Stimulated activated naive CD8-positive, alpha-beta T cell treated with anti-CD3 and anti-CD28 coated beads, Interleukin-15, amount 100 ng/mL, for 72 hours (primary cell): ENCODE results near the gene HSP90AA1.
A peak's percentile ranks its signal among the peaks of the same experiment; 100 is the strongest.
"Not testable (repeated sequence)": the region's sequence is repeated elsewhere in the genome, so short reads cannot be mapped to it uniquely, and the experiment has no call there.

Source experiments
- ATAC-seq: fragments of 150-1000 bp; cut with Tn5 transposase; 2 replicates; pipeline ENCODE4 v1.10.0; 2021; ENCODE audit warnings: mild to moderate bottlenecking, moderate library complexity
- DNase-seq, 2 donors: peaks; one replicate each; pipeline ENCODE4 v3.0.0; 2021 to 2022
- H3K27ac Mint-ChIP-seq, 2 donors: one replicate each; pipeline ENCODE4 v1.8.0; 2022; ENCODE audit warnings: mild to moderate bottlenecking in 2 of 2, mixed read lengths in 2 of 2, moderate library complexity in 2 of 2
- H3K27me3 Mint-ChIP-seq: one replicate; pipeline ENCODE4 v1.8.0; 2022; ENCODE audit warnings: mixed read lengths
- H3K4me1 Mint-ChIP-seq: one replicate; pipeline ENCODE4 v1.8.0; 2022; ENCODE audit warnings: mild to moderate bottlenecking, mixed read lengths
- H3K4me3 Mint-ChIP-seq, 2 donors: one replicate each; pipeline ENCODE4 v1.8.0; 2022; ENCODE audit warnings: mild to moderate bottlenecking in 2 of 2, mixed read lengths in 2 of 2, moderate library complexity in 1 of 2
- H3K9me3 Mint-ChIP-seq, 2 donors: one replicate each; pipeline ENCODE4 v1.8.0; 2022; ENCODE audit warnings: mixed read lengths in 2 of 2

The HSP90AA1 gene

GRCh38 chr14:102084931-102085330, 1.9 kb downstream of the HSP90AA1 start:
- H3K4me3 Mint-ChIP-seq = peak overlapping the region; percentile 68 to 93

GRCh38 chr14:102084522-102084921, 2.3 kb downstream of the HSP90AA1 start:
- Mint-ChIP-seq H3K4me3 (peak overlapping the region; percentile 68 to 93), H3K4me1 (peaks cover 76% of the 10 kb centered on the region), H3K27ac (peak overlapping the region; percentile 88)
- H3K27me3 Mint-ChIP-seq, ATAC-seq, DNase-seq, H3K9me3 Mint-ChIP-seq: not testable (repeated sequence)

More at GRCh38 chr14:102084931-102085330, 1.9 kb downstream of the HSP90AA1 start:
- Mint-ChIP-seq H3K4me1 (peaks cover 80% of the 10 kb centered on the region), H3K9me3 (no peaks in the 10 kb centered on the region), H3K27me3 (no peaks in the 10 kb centered on the region), H3K27ac (peak overlapping the region in 1 of 2 donors; percentile 88)
- ATAC-seq = no peak
- no peak for DNase-seq

DNA sequence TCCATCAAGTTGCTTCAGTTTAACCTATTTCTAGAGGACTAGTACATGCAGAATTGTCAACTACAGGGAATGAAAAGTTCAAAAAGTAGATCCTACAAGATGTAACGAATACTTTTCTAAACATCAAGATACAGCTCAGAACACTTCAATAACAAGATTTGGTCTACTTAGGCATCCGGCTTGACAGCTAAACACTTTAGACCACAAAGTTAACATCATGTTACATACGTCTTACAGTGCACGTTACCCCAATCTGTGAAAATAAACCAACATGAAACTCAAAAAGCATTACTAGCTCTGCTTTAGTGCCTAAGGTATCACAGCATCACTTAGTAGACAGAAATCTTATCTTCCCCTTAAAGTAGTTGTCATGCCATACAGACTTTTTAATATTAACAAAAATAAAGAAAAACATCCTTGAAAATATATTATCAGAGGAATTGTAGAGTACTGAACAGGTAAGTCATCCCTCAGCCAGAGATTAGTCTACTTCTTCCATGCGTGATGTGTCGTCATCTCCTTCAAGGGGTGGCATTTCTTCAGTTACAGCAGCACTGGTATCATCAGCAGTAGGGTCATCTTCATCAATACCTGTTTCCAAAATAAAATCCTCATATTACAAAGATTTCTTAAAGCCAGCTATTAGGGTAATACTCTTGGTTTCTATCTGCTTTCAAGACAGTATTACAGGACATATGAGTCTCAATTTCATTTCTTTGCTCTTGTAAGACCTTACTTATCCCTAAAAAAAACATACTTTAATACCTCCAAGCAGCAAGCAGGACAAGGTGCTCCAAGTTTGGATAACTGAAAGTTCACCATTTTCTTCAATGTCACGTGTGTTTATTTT, 5.4 kb downstream of the HSP90AA1 start:
- H3K4me3 Mint-ChIP-seq = peak overlapping the region; percentile 37 to 93
- no peaks in the 10 kb centered on the region for H3K27me3 Mint-ChIP-seq
- no peaks in the 10 kb centered on the region for H3K9me3 Mint-ChIP-seq
- peaks cover 66% of the 10 kb centered on the region for H3K4me1 Mint-ChIP-seq
- H3K27ac Mint-ChIP-seq = peak overlapping the region in 1 of 2 donors; percentile 63
- ATAC-seq (no peak), DNase-seq (no peak)

GRCh38 chr14:102080183-102081080, 6.4 kb downstream of the HSP90AA1 start:
- no peak overlapping the region for H3K4me3 Mint-ChIP-seq
- no peaks in the 10 kb centered on the region for H3K9me3 Mint-ChIP-seq
- peaks cover 58% of the 10 kb centered on the region for H3K4me1 Mint-ChIP-seq
- no peak for DNase-seq
- H3K27ac Mint-ChIP-seq = peak overlapping the region; percentile 61 to 63
- H3K27me3 Mint-ChIP-seq = no peaks in the 10 kb centered on the region
- ATAC-seq = no peak

GRCh38 chr14:102079700-102079979, 7.2 kb downstream of the HSP90AA1 start:
- no peak for ATAC-seq
- H3K4me3 Mint-ChIP-seq = no peak overlapping the region

GRCh38 chr14:102078831-102079699, 7.8 kb downstream of the HSP90AA1 start:
- H3K9me3 Mint-ChIP-seq = no peaks in the 10 kb centered on the region
- H3K27ac Mint-ChIP-seq = peak overlapping the region; percentile 5 to 65
- peaks cover 45% of the 10 kb centered on the region for H3K4me1 Mint-ChIP-seq
- ATAC-seq = no peak
- no peak for DNase-seq
- no peaks in the 10 kb centered on the region for H3K27me3 Mint-ChIP-seq
- H3K4me3 Mint-ChIP-seq = no peak overlapping the region

More at GRCh38 chr14:102079700-102079979, 7.2 kb downstream of the HSP90AA1 start:
- Mint-ChIP-seq H3K4me1 (peaks cover 50% of the 10 kb centered on the region), H3K9me3 (no peaks in the 10 kb centered on the region), H3K27me3 (no peaks in the 10 kb centered on the region), H3K27ac (no peak overlapping the region)
- no peak for DNase-seq

GRCh38 chr14:102078361-102078791, 8.5 kb downstream of the HSP90AA1 start:
- not testable (repeated sequence) for H3K9me3 Mint-ChIP-seq, H3K27me3 Mint-ChIP-seq, DNase-seq, ATAC-seq
- Mint-ChIP-seq H3K4me1 (peaks cover 38% of the 10 kb centered on the region), H3K27ac (peak overlapping the region in 1 of 2 donors; percentile 84), H3K4me3 (peak overlapping the region in 1 of 2 donors; percentile 18)

DNA sequence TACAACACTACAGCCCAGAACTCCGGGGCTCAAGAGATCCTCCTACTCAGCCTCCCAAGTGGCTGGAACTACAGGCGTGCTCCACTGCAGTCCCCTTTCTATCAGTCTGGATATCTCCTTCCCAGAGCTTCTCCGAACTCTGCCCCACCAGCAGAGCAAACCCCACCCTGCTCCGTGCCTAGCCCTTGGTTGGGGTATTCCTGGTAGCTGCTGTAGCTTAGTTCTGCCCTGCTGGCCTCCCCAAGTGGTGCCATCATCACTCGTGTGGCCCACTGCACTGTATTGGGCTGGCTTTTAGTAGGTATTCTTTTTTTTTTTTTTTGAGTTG, 9.5 kb downstream of the HSP90AA1 start:
- H3K27ac Mint-ChIP-seq = peak overlapping the region in 1 of 2 donors; percentile 83
- H3K4me3 Mint-ChIP-seq = no peak overlapping the region
- ATAC-seq = peak; percentile 64
- DNase-seq = no peak
- H3K4me1 Mint-ChIP-seq = peaks cover 27% of the 10 kb centered on the region
- H3K27me3 Mint-ChIP-seq = no peaks in the 10 kb centered on the region
- H3K9me3 Mint-ChIP-seq = no peaks in the 10 kb centered on the region

DNA sequence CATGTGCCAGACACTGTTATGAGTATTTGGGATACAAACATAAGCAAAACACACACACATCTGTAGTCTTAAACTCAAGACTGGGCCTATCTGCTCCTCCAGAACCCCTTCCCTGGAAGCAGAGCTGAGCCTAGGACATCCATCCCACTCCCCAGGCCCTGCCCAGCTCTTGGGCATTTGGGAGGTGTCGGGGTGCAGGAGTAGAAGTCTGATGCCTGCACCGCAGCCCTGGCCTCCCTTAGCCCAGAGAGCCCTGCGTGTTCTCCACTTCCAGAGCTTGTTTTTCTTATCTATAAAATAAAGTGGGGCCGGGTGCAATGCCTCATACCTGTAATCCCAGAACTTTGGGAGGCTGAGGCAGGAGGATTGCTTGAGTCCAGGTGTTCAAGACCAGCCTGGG, 11.7 kb downstream of the HSP90AA1 start:
- ATAC-seq = no peak
- H3K27me3 Mint-ChIP-seq = no peaks in the 10 kb centered on the region
- DNase-seq = no peak
- no peak overlapping the region for H3K4me3 Mint-ChIP-seq
- H3K9me3 Mint-ChIP-seq = no peaks in the 10 kb centered on the region
- peaks cover 15% of the 10 kb centered on the region for H3K4me1 Mint-ChIP-seq
- no peak overlapping the region for H3K27ac Mint-ChIP-seq

- Mint-ChIP-seq H3K4me1 (peaks cover 15% of the 10 kb centered on the region), H3K27me3 (no peaks in the 10 kb centered on the region), H3K4me3 (no peak overlapping the region), H3K27ac (no peak overlapping the region), H3K9me3 (no peaks in the 10 kb centered on the region)
- DNase-seq = no peak
- no peak for ATAC-seq
Observed at GRCh38 chr14:102074415-102074964, 12.4 kb downstream of the HSP90AA1 start.

GRCh38 chr14:102071283-102071998, 15.4 kb downstream of the HSP90AA1 start:
- ATAC-seq (peak; percentile 37), DNase-seq (no peak)
- Mint-ChIP-seq H3K4me3 (no peak overlapping the region), H3K27ac (no peak overlapping the region), H3K9me3 (no peaks in the 10 kb centered on the region), H3K27me3 (no peaks in the 10 kb centered on the region), H3K4me1 (peaks cover 13% of the 10 kb centered on the region)

DNA sequence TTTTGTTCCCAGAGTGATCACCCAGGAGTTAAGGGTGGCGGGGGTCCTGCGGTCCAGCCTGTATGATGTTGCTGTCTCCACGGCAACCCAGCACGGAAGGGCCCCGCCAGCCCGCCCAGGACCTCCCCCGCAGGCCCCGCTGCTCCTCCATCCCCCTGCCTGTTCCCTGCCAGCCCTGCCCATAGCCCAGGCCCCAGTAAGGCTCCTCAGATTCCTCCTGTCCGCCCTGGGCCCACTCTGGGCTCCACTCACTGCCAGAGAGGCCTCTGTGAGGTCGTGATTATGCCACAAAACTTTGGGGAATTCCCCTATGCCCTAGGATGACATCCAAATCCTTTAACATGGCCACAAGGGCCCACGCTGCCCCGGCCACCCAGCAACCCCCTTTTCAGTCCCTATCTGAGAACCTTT, 20.8 kb downstream of the HSP90AA1 start:
- Mint-ChIP-seq H3K9me3 (no peaks in the 10 kb centered on the region), H3K27ac (no peak overlapping the region), H3K4me3 (no peak overlapping the region), H3K27me3 (no peaks in the 10 kb centered on the region), H3K4me1 (peaks cover 11% of the 10 kb centered on the region)
- ATAC-seq (peak; percentile 65), DNase-seq (no peak)

- DNase-seq, H3K27ac Mint-ChIP-seq, ATAC-seq, H3K4me3 Mint-ChIP-seq, H3K27me3 Mint-ChIP-seq, H3K9me3 Mint-ChIP-seq: not testable (repeated sequence)
- H3K4me1 Mint-ChIP-seq = peaks cover 11% of the 10 kb centered on the region
Observed at GRCh38 chr14:102064590-102064989, 22.3 kb downstream of the HSP90AA1 start.

GRCh38 chr14:102063808-102064429, 22.9 kb downstream of the HSP90AA1 start:
- no peak overlapping the region for H3K4me3 Mint-ChIP-seq
- ATAC-seq = no peak
- DNase-seq = no peak
- H3K4me1 Mint-ChIP-seq = peaks cover 11% of the 10 kb centered on the region
- no peaks in the 10 kb centered on the region for H3K27me3 Mint-ChIP-seq
- H3K27ac Mint-ChIP-seq = no peak overlapping the region
- no peaks in the 10 kb centered on the region for H3K9me3 Mint-ChIP-seq
